ENCODE results near the gene CENPP.
"Not testable (repeated sequence)": the region's sequence is repeated elsewhere in the genome, so short reads cannot be mapped to it uniquely, and the experiment has no call there.

CENPP gene

DNA sequence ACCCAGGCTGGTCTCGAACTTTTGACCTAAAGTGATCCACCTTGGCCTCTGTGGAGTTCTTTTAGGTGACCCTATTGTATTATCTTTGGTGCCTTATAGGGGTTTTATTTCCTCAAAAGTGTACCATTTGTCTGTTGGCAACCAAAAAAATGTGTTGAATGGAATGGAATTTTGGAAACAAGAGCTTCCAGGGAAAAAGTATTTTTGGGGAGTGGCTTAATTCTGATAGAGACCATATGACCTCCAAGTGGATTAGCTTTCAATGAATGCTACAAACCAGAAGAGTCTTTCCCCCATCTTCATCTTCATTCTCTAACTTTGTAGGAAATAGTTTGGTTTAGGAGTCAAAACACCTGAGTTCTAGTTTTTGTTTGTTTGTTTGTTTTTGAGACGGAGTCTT is 82.1 kb downstream of the CENPP start:
- no peak for TF ChIP-seq ZNF274 (IDR thresholded peaks at IDR 0.05; ENCODE audit: low read depth, low read length)
- H3K4me3 ChIP-seq (ENCODE audit: low read length) = no peak overlapping the region

DNA sequence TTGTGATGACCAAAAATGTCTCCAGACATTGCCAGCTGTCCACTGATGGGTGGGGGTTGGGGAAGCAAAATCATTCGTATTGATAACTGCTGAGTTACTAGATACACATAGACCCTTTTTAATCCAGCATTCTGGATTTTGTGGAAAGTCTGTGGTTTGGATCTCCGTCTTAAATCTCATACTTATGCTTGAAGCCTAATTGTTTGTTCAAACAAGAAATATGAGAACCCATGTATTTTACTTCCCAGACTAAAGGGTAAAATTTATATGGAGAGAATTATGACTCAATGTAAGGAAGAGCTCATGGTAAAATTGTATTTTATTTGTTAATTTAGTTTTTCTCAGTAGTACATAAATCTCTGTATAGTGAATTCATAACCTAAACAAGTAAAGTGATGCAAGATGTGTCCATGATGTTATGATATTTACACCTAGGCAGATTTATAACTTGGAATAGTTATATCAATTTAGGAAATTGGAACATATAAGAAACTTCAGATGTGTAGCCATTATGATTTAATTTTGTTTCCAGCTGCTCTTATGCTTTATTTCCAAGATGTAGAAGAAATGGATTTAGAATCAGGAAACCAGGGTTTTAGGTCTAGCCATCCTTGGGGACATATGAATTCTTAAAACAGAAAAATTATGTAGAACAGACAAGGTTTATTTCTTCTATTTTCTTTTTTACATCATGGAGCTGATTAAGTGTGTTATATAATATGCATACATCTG is 83.2 kb downstream of the CENPP start:
- TF ChIP-seq ZNF274 (IDR thresholded peaks at IDR 0.05; ENCODE audit: low read depth, low read length) = no peak
- no peak overlapping the region for H3K4me3 ChIP-seq (ENCODE audit: low read length)

DNA sequence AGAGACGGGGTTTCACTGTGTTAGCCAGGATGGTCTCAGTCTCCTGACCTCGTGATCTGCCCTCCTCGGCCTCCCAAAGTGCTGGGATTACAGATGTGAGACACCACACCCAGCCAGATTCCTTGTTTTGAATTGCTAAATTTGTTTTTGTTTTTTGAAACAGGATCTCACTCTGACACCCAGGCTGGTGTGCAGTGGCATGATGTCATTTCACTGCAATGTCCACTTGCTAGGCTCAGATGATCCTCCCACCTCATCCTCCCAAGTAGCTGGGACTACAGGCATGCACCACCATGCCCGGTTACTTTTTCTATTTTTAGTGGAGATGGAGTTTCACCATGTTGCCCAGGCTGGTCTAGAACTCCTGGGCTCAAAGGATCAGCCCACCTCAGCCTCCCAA is 85.4 kb downstream of the CENPP start:
- not testable (repeated sequence) for H3K4me3 ChIP-seq (ENCODE audit: low read length)

DNA sequence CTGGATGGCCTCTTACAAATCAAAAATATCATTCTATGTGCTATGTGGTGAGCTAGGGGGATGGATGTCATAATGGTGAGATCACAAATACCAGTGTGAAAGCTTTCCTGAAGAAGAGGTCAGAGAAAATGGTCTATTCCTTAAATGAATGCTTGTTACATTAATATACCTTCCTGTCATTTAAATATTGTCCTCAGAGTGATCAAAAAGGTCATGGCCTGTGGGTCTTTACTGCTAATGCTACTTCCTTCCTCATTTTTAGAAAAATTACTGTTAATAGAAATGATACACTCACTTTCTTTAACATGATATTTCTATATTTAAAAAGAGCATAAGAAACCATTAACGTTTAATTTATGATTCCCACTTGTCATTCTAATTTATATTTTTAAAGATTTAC is 88.8 kb downstream of the CENPP start:
- TF ChIP-seq ZNF274 (IDR thresholded peaks at IDR 0.05; ENCODE audit: low read depth, low read length) = no peak
- H3K4me3 ChIP-seq (ENCODE audit: low read length) = no peak overlapping the region

DNA sequence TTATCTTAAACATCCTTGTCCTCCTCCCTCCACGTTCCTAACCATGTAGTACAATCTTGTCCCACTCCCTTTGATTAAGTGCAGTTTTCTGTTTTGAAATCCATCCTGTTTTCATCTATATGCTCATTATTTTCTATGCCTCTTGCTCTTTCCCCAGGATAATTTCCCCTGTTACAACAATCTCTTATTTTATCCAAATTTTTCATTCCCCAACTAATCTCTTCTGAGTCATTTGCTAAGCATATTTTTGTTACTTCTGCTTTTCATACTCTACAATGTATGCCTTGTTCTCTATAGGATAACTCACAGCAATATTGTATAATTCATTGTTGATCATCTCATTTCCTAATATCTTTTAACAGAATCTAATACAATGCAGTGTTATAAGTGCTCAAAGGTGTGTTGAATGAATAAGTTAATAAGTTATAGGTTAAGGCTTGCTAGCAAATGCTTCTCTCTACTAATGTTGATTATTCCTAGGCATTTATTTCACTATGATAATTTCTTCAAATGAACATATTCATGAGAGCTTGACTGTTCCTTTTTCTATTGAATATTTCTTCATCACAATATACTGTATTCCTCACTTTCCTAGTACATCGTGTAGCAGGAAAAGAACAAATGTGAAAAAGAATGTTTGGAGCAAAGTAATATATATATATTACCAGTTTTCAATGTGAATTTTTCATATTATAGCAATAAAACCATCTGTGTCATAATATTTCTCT is 97.0 kb downstream of the CENPP start:
- no peak for TF ChIP-seq ZNF274 (IDR thresholded peaks at IDR 0.05; ENCODE audit: low read depth, low read length)

DNA sequence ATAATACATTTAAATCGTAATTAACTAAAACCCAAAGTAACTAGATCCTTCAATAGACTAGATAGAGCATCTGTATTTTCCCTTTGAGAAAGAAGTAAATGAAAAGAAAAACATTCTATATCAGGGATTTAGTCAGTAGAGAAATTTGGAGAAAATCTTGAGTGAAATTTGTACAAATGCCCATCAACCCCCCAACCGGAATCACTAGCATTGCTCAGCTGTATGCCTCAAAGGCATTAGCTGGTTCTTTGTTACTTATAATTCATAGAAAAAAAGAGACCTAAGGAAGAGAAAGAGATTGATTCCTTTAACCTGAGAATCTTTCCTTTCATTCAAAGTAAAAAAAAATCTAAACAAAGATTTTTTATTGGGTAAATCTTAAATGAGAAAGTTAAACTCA is 97.9 kb downstream of the CENPP start:
- no peak for TF ChIP-seq ZNF274 (IDR thresholded peaks at IDR 0.05; ENCODE audit: low read depth, low read length)
- H3K4me3 ChIP-seq (ENCODE audit: low read length) = no peak overlapping the region

More for the DNA sequence above, 97.0 kb downstream of the CENPP start:
- H3K4me3 ChIP-seq (ENCODE audit: low read length) = no peak overlapping the region

DNA sequence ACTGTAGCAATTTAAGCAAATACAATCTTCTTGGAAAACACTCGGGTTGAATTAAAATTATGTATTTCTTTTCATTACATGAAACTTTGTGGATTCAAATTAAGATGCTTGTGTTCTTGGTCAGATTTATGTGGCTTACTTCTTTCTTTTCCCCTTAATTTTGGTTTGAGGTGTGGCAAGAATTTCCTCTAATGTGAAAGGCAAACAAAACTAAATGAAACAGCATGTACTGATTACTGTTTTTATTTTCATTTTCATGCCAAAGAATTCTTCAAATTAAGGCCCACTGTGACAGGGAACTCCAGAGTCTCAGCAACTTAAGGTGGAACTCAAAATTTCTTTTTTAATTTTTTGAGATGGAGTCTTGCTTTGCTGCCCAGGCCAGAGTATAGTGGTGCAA is 98.6 kb downstream of the CENPP start, which contains the start of gene OMD:
Gene OMD, minus strand, starts transcription at position 132 of the 400 bp plus-strand sequence. CDS start 6,913 bp downstream, outside the sequence.
- no peak for TF ChIP-seq ZNF274 (IDR thresholded peaks at IDR 0.05; ENCODE audit: low read depth, low read length)
- no peak within 1 kb of the TSS for H3K4me3 ChIP-seq (ENCODE audit: low read length)

DNA sequence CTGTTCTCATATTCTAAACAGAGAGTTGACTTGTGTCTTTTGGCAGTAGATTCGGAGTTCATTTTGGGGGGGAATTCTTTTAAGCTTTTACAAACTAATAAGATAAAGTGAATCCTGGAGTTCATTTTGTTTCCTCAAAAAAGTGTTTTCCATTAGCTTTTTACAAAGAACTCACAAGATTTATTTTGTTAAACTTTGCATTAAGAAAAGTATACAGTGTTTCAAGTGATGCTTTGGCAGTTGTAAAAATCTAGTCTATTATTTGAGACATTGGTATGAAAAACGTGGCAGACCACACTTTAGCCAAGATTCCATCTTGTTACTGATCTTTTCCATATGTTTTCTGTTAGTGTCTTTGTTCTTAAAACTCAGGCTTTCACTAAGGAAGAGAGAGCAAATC is 99.7 kb downstream of the CENPP start:
- TF ChIP-seq ZNF274 (IDR thresholded peaks at IDR 0.05; ENCODE audit: low read depth, low read length) = no peak
- H3K4me3 ChIP-seq (ENCODE audit: low read length) = no peak overlapping the region

DNA sequence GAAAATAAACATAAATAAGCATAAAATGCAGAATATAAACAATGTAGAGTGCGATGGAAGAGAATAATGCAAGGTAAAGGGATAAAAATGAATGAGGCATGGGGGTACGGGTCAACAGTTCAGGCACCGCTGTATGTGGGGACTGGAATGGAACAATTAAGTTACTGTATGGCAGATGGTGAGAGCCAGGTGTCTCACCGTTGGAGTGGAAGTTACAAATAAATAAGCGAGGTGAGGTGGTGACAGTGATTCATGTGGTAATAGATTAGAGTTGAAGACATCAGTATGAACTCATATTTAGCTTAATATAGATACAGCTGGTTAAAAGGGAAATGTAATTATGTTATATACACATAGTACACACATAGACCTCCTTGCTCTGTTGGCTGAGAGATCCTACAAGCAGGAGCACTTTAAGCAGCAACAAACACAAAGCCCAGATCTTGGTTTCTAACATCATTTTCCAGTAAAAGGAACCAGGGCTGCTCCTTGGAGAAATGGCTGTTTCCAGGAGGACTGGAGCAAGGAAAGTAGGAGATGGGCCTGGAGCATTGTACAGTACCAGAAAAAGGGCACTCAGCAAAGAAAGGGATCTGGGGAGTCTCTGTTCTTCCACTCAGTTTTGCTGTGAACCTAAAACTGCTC is 100.9 kb downstream of the CENPP start:
- H3K4me3 ChIP-seq (ENCODE audit: low read length) = no peak overlapping the region
- TF ChIP-seq ZNF274 (IDR thresholded peaks at IDR 0.05; ENCODE audit: low read depth, low read length) = no peak

DNA sequence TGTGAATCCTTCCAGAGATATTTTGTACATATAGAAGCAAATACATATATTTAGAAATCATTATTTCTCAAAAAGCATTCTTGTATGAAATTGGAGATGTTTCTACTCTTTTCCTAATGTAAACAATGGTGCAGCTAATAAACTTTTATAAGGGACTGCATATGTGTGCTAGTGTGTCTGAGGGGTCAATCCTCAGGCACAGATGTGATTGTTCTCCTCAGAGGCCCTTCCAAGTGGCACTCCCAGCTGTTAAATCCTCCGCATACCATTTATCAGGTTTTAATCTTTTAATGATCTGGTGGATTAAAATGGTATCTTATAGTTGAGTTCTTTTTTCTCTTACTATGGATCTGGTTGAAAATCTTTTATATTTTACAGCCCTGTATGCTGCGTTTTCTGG is 104.1 kb downstream of the CENPP start:
- no peak overlapping the region for H3K4me3 ChIP-seq (ENCODE audit: low read length)
- TF ChIP-seq ZNF274 (IDR thresholded peaks at IDR 0.05; ENCODE audit: low read depth, low read length) = no peak

DNA sequence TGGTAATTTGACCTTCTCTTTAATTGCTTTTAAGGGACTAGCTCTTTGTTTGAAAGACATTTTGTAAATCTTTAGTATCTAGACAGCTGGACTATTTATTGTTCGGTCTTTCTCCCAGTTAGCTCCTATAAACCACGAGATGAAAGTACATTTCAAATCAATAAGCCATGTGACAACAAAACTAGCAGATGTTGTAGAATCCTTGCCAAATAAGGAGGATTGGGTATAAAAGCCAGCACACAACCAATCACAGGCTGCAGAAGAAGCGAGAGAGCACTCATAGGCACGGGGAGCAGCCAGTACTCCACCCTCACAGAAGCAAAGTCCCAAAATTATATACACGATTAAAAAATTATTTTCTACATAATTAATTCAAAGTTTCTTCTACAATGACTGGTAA is 106.6 kb downstream of the CENPP start:
- H3K4me3 ChIP-seq (ENCODE audit: low read length) = no peak overlapping the region
- no peak for TF ChIP-seq ZNF274 (IDR thresholded peaks at IDR 0.05; ENCODE audit: low read depth, low read length)

DNA sequence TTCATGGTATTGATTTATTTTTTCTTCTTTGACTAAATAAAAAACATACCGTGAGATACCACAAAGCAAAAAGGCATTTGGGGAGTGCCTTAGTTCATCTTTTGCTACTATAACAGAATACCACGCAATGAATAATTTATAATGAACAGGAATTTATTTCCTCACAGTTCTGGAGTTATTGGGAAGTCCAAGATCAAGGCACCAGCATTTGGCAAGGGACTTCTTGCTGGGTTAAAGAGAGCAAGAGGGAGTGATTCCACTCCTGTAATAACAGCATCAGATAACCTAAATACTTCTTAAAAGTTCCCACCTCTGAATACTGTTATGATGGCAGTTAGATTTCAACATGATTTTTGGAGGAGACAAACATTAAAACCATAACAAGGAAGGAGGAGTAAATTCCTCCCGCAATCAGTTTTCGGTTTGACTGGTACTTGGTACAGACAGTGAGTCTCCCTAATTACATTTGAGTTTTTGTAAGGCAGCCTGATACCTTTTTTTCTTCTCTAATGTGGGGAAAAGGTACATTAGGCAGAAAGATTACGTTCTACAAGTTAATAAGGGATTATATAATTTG is 107.3 kb downstream of the CENPP start:
- TF ChIP-seq ZNF274 (IDR thresholded peaks at IDR 0.05; ENCODE audit: low read depth, low read length) = no peak
- H3K4me3 ChIP-seq (ENCODE audit: low read length) = no peak overlapping the region

DNA sequence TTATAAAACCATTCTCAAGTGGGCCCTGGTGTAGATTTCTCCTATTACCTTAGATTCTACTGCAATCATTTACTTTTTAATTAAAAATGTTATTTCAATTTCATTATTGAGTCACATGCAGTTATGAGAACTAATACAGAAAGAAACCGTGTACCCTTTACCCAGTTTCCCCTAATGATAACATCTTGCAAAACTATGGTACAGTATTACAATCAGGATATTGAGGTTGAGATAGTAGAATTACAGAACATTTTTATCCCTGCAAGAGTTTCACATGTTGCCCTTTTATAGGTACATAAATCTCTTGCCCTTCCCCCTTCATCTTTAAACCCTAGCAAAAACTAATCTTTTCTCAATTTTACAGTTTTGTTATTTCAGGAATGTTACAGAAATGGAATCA is 109.5 kb downstream of the CENPP start:
- TF ChIP-seq ZNF274 (IDR thresholded peaks at IDR 0.05; ENCODE audit: low read depth, low read length) = no peak
- H3K4me3 ChIP-seq (ENCODE audit: low read length) = no peak overlapping the region

DNA sequence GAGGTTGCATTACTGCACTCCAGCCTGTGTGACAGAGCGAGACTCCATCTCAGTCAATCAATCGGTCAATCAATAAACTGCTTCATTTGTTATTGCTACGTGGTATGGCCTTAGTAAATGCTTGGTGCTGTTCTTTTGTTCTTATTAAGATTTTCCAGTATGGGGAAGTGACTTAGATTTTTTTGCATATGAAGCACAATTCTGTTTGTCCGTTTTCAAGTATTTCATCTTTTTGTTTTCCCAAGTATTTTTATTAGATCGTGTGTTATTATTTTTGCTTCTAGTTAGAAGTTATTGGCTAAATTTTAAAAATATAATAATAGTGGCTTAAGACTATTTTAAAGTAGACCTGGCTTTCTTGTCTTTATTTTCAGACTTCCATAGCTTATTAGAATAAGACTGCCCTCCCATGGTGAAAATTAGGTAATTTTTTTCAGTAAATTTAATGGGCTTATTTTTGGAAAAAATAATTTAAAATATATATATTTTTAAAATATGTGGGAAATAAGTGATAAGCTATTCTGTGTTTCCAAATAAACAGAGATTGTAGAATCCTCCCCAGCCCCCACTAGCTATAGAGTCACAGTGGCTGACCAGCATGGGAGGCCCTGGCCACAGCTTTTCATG is 113.3 kb downstream of the CENPP start:
- no peak for TF ChIP-seq ZNF274 (IDR thresholded peaks at IDR 0.05; ENCODE audit: low read depth, low read length)
- no peak overlapping the region for H3K4me3 ChIP-seq (ENCODE audit: low read length)
